Activated CD4-positive, alpha-beta T cell treated with anti-CD3 and anti-CD28 coated beads, Interleukin-2, amount 10 ng/mL, durations not matched to agents 7 days and 5 days (primary cell): ENCODE measurements around the gene CLMN. TPM values are rescaled to one million over a fixed set of nuclear protein-coding genes. Genes with fewer than 3 reads are reported as not detected.
"Not testable (repeated sequence)": the region's sequence is repeated elsewhere in the genome, so short reads cannot be mapped to it uniquely, and the experiment has no call there.

Experiments
- CTCF ChIA-PET: fragments of 350-600 bp; sonication (Branson Sonifier 250); formaldehyde crosslinking; loops from one replicate; lab custom pipeline; 2021; ENCODE audit warnings: antibody characterized with exemption; lab: Charles Lee
- POLR2A ChIA-PET: fragments of 350-600 bp; sonication (Branson Sonifier 250); formaldehyde crosslinking; loops from one replicate; lab custom pipeline; 2021; ENCODE audit warnings: antibody characterized with exemption; lab: Charles Lee
- DNase-seq: peaks from one replicate; pipeline ENCODE4 v3.0.0-alpha.2; 2020
- H3K27ac Mint-ChIP-seq: one replicate; pipeline ENCODE4 v1.8.0; 2021; ENCODE audit warnings: mild to moderate bottlenecking, moderate library complexity, mixed read lengths
- H3K27me3 Mint-ChIP-seq: one replicate; pipeline ENCODE4 v1.8.0; 2021; ENCODE audit warnings: mixed read lengths
- H3K36me3 Mint-ChIP-seq: one replicate; pipeline ENCODE4 v1.8.0; 2021; ENCODE audit warnings: low read depth, mixed read lengths
- H3K4me1 Mint-ChIP-seq: one replicate; pipeline ENCODE4 v1.8.0; 2021; ENCODE audit warnings: mixed read lengths
- H3K4me3 Mint-ChIP-seq: one replicate; pipeline ENCODE4 v1.8.0; 2021; ENCODE audit warnings: mild to moderate bottlenecking, moderate library complexity, mixed read lengths
- H3K9me3 Mint-ChIP-seq: one replicate; pipeline ENCODE4 v1.8.0; 2021; ENCODE audit warnings: mixed read lengths
- total RNA-seq, 2 experiments: library from RNA; stranded (reverse); gene quantifications; one replicate each; pipeline ENCODE4 v1.2.3, GENCODE V29; 2021

CLMN gene
- total RNA-seq, 2 experiments from 2014 or later, result 0.42 to 0.94 TPM

DNA sequence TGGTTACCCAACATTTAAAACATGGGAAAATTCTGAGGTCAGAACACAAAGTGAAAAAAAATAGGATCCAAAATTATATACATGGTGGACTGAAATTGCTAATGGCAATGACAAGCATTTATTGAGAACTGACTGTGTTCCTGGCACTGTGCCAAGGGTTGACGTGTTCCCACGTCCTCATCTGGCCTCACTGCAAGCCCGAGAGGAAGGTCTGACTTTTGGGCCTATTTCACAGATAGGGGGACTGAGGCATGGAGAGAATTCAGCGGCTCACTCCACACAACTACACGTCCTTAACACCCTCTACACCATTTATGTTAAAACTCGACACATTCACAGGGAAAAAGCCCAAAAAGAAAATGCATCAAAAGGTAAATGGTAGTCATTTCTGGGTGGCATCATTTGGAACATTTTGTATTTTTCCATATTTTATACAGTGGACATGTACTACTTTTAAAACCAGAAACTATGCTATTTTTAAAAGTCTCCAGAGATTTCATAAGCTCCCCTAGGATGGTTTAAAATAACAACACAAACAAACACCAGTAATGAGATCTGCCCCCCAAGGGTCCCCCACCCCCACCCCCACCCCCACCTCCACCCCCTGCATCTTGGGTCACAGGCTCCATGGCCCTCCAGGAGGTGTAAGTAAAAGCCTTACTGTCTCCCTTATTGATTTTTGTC lies 27.7 kb downstream of the CLMN start:
- Mint-ChIP-seq H3K4me1 (peaks cover 4% of the 10 kb centered on the region), H3K4me3 (no peak overlapping the region), H3K27ac (no peak overlapping the region), H3K27me3 (peaks cover 8% of the 10 kb centered on the region), H3K9me3 (no peaks in the 10 kb centered on the region), H3K36me3 (no peaks in the 10 kb centered on the region)
- ChIA-PET CTCF (interaction anchor here (0.8 kb wide), 1 partner anchor 13 kb away, joined by 3 read pairs; no protein-coding TSS in a partner anchor), POLR2A (no interaction called here)
- DNase-seq, result no peak

DNA sequence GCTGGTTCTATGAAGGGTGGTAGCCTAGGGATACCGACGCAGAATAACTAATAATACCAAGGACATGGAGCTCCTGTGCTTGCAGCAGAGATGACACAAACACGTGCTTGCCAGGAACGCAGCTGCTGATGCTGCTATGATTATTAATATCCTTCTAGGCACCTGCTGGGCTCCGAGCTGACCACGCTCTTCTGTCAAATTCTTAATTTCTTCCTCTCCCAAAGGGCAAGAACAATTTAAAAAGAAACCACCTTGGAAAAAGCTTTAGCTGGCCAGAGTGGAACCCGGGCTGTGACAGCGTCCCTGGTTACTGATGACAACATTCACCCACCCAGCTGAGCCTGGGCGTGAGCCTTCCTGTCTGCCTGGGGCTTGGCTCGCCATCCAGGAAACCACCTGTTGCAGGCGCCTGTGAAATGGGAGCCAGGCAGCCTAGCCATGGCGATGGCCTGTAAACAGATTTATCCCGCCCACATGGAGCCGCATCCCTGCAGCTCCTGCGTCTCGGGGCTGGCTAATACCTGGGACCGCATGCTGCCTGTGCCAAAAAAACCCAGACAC lies 28.8 kb downstream of the CLMN start:
- Mint-ChIP-seq H3K27me3 (peaks cover 8% of the 10 kb centered on the region), H3K4me1 (peaks cover 4% of the 10 kb centered on the region), H3K9me3 (no peaks in the 10 kb centered on the region), H3K4me3 (no peak overlapping the region), H3K36me3 (no peaks in the 10 kb centered on the region), H3K27ac (no peak overlapping the region)
- ChIA-PET POLR2A (no interaction called here), CTCF (no interaction called here)
- DNase-seq, result no peak

GRCh38 chr14:95290021-95290420 lies 29.7 kb downstream of the CLMN start:
- DNase-seq, result no peak
- ChIA-PET POLR2A (no interaction called here), CTCF (no interaction called here)
- Mint-ChIP-seq H3K27ac (no peak overlapping the region), H3K4me3 (no peak overlapping the region), H3K4me1 (peaks cover 4% of the 10 kb centered on the region), H3K36me3 (no peaks in the 10 kb centered on the region), H3K9me3 (no peaks in the 10 kb centered on the region), H3K27me3 (peaks cover 8% of the 10 kb centered on the region)

GRCh38 chr14:95289323-95290010 lies 30.2 kb downstream of the CLMN start:
- no peak overlapping the region for H3K4me3 Mint-ChIP-seq
- CTCF ChIA-PET, result no interaction called here

GRCh38 chr14:95288672-95289322 lies 30.9 kb downstream of the CLMN start:
- Mint-ChIP-seq H3K27me3 (peaks cover 8% of the 10 kb centered on the region), H3K36me3 (no peaks in the 10 kb centered on the region), H3K9me3 (no peaks in the 10 kb centered on the region), H3K4me3 (no peak overlapping the region), H3K27ac (no peak overlapping the region), H3K4me1 (peaks cover 4% of the 10 kb centered on the region)
- no peak for DNase-seq
- POLR2A ChIA-PET, result no interaction called here
- CTCF ChIA-PET, result interaction anchor here (0.5 kb wide), 1 partner anchor 621 kb away, joined by 3 read pairs; no protein-coding TSS in a partner anchor

More at GRCh38 chr14:95289323-95290010, 30.2 kb downstream of the CLMN start:
- peaks cover 4% of the 10 kb centered on the region for H3K4me1 Mint-ChIP-seq
- H3K27me3 Mint-ChIP-seq, result peaks cover 8% of the 10 kb centered on the region
- DNase-seq, result no peak
- H3K27ac Mint-ChIP-seq, result no peak overlapping the region
- no peaks in the 10 kb centered on the region for H3K9me3 Mint-ChIP-seq
- no peaks in the 10 kb centered on the region for H3K36me3 Mint-ChIP-seq
- POLR2A ChIA-PET, result no interaction called here

DNA sequence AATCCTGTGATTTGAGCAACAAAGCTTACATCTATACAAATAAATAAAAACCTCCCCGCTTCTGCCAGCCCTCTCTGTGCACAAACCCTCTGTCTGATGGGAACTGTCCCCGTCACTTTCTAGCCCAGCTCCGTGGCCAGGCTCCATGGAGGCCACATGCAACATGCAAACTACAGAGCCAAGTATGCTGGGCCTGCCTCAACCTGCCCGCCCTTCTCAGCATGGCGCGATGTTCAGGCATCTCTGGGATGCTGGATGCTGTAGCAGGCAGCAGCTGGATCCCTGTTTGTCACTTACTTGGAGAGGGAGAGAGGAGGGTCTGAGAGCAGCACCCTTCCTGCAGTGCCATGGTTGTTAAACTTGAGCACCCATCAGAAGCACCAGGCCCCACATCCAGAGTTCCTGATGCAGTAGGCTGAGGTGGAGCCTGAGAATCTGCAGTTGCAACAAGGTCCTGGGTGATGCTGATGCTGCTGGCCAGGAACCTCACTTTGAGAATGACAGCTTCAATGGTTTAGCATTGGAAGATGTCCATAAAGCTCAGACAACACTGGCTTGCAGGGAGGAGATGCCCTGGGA lies 32.4 kb downstream of the CLMN start:
- no peak overlapping the region for H3K4me3 Mint-ChIP-seq
- H3K36me3 Mint-ChIP-seq, result no peaks in the 10 kb centered on the region
- DNase-seq, result no peak
- no peak overlapping the region for H3K27ac Mint-ChIP-seq
- no peaks in the 10 kb centered on the region for H3K9me3 Mint-ChIP-seq
- ChIA-PET CTCF (no interaction called here), POLR2A (interaction anchor here (0.7 kb wide), 1 partner anchor 113 kb away, joined by 4 read pairs; no protein-coding TSS in a partner anchor)
- H3K4me1 Mint-ChIP-seq, result peaks cover 4% of the 10 kb centered on the region
- H3K27me3 Mint-ChIP-seq, result peaks cover 8% of the 10 kb centered on the region

GRCh38 chr14:95286645-95287044 lies 33.1 kb downstream of the CLMN start:
- Mint-ChIP-seq H3K9me3 (no peaks in the 10 kb centered on the region), H3K4me1 (peaks cover 4% of the 10 kb centered on the region), H3K27me3 (peaks cover 5% of the 10 kb centered on the region), H3K27ac (no peak overlapping the region), H3K4me3 (no peak overlapping the region), H3K36me3 (no peaks in the 10 kb centered on the region)
- no peak for DNase-seq
- ChIA-PET CTCF (no interaction called here), POLR2A (no interaction called here)

- Mint-ChIP-seq H3K27me3 (no peaks in the 10 kb centered on the region), H3K36me3 (no peaks in the 10 kb centered on the region), H3K27ac (no peak overlapping the region), H3K4me3 (no peak overlapping the region), H3K4me1 (no peaks in the 10 kb centered on the region), H3K9me3 (no peaks in the 10 kb centered on the region)
- ChIA-PET POLR2A (no interaction called here), CTCF (no interaction called here)
- DNase-seq, result no peak
These were observed 34.1 kb downstream of the CLMN start for GRCh38 chr14:95285566-95285965.

GRCh38 chr14:95283802-95284201 lies 35.9 kb downstream of the CLMN start:
- H3K4me1 Mint-ChIP-seq, POLR2A ChIA-PET, H3K27me3 Mint-ChIP-seq, H3K36me3 Mint-ChIP-seq, H3K27ac Mint-ChIP-seq, DNase-seq, CTCF ChIA-PET, H3K4me3 Mint-ChIP-seq, H3K9me3 Mint-ChIP-seq: not testable (repeated sequence)

GRCh38 chr14:95282986-95283380 lies 36.7 kb downstream of the CLMN start:
- H3K4me1 Mint-ChIP-seq, DNase-seq, H3K27me3 Mint-ChIP-seq, CTCF ChIA-PET, H3K9me3 Mint-ChIP-seq, POLR2A ChIA-PET, H3K36me3 Mint-ChIP-seq, H3K4me3 Mint-ChIP-seq, H3K27ac Mint-ChIP-seq: not testable (repeated sequence)

- peaks cover 2% of the 10 kb centered on the region for H3K27me3 Mint-ChIP-seq
- no peak for DNase-seq
These were observed 37.2 kb downstream of the CLMN start for GRCh38 chr14:95282354-95282985.

DNA sequence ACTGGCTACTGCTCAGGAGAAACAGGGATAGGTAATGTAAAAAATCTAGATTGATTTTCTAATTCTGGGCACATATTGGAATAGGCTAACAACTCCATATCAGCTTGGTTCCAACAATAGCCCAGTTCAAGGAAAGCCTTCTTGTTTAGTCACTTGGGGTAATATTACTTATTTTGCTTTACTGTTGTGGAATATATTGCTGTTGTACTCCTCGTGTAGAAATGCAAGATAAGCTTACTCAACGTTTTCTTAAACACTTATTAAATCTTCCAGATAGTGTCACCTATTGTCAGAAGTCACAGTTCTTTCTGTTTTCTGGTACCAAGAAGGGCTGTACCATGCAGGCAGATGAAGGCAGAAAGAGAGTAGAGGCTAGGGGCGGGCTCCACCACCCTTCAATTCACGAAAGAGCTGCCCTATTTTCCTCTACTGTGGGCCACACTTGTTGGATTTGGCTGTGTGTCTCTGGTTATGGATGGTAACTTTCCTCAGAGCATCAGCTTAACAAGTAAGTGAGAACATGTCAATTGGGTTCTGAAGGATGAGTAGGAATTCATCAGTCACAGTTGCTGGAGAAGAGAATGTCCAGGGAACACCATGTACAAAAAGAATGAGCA lies 38.0 kb downstream of the CLMN start:
- POLR2A ChIA-PET, result no interaction called here
- Mint-ChIP-seq H3K9me3 (no peaks in the 10 kb centered on the region), H3K27ac (no peak overlapping the region), H3K4me1 (no peaks in the 10 kb centered on the region), H3K4me3 (no peak overlapping the region), H3K36me3 (no peaks in the 10 kb centered on the region), H3K27me3 (peaks cover 2% of the 10 kb centered on the region)
- no peak for DNase-seq
- CTCF ChIA-PET, result no interaction called here

More at GRCh38 chr14:95282354-95282985, 37.2 kb downstream of the CLMN start:
- Mint-ChIP-seq H3K36me3 (no peaks in the 10 kb centered on the region), H3K4me1 (no peaks in the 10 kb centered on the region), H3K9me3 (no peaks in the 10 kb centered on the region), H3K4me3 (no peak overlapping the region), H3K27ac (no peak overlapping the region)
- POLR2A ChIA-PET, result no interaction called here
- CTCF ChIA-PET, result no interaction called here
